GM21526 (cell line): ENCODE measurements around the gene PUS3.

Source experiments
- ATAC-seq: cut with Tn5 transposase; IDR thresholded peaks from one replicate; pipeline ENCODE4 v1.9.1; 2021; ENCODE audit warnings: moderate library complexity; ENCODE audit not compliant: unreplicated experiment, low FRiP score

PUS3 gene

GRCh38 chr11:125941619-125942611, 38.9 kb upstream of the PUS3 start:
- no peak for ATAC-seq

GRCh38 chr11:125941267-125941618, 38.2 kb upstream of the PUS3 start:
- ATAC-seq = no peak

GRCh38 chr11:125940145-125940544, 37.1 kb upstream of the PUS3 start:
- ATAC-seq = no peak

- no peak for ATAC-seq
These were observed 36.1 kb upstream of the PUS3 start for GRCh38 chr11:125939081-125939521.

- ATAC-seq = no peak
These were observed 35.4 kb upstream of the PUS3 start for GRCh38 chr11:125938418-125938817.

- no peak for ATAC-seq
These were observed 32.7 kb upstream of the PUS3 start for GRCh38 chr11:125935618-125936199.

- no peak for ATAC-seq
These were observed 32.0 kb upstream of the PUS3 start for GRCh38 chr11:125935056-125935455.

GRCh38 chr11:125934473-125934872, 31.5 kb upstream of the PUS3 start:
- no peak for ATAC-seq

GRCh38 chr11:125933030-125933813, 30.2 kb upstream of the PUS3 start:
- ATAC-seq = no peak

- ATAC-seq = no peak
These were observed 29.3 kb upstream of the PUS3 start for GRCh38 chr11:125932301-125932700.

- ATAC-seq = no peak
These were observed 28.7 kb upstream of the PUS3 start for GRCh38 chr11:125931668-125932067.

GRCh38 chr11:125931116-125931515, 28.1 kb upstream of the PUS3 start:
- ATAC-seq = no peak

GRCh38 chr11:125930076-125930450, 27.1 kb upstream of the PUS3 start:
- no peak for ATAC-seq

GRCh38 chr11:125929445-125930075, 26.6 kb upstream of the PUS3 start:
- no peak for ATAC-seq

- no peak for ATAC-seq
These were observed 23.7 kb upstream of the PUS3 start for GRCh38 chr11:125926682-125927081.

- no peak for ATAC-seq
These were observed 22.8 kb upstream of the PUS3 start for GRCh38 chr11:125925804-125926203.

GRCh38 chr11:125925247-125925740, 22.3 kb upstream of the PUS3 start:
- ATAC-seq = no peak

GRCh38 chr11:125924384-125925007, 21.5 kb upstream of the PUS3 start:
- no peak for ATAC-seq

- no peak for ATAC-seq
These were observed 20.6 kb upstream of the PUS3 start for GRCh38 chr11:125923633-125924032.

GRCh38 chr11:125923012-125923579, 20.1 kb upstream of the PUS3 start:
- no peak for ATAC-seq
